NOMO-1 treated with dmso at 0.1 percent for 144 hours (cell line): Measurements from ENCODE around the gene B3GALNT2.
A peak's percentile ranks its signal among the peaks of the same experiment; 100 is the strongest.
"Not testable (repeated sequence)": the region's sequence is repeated elsewhere in the genome, so short reads cannot be mapped to it uniquely, and the experiment has no call there.

Experiments
- DNase-seq: peaks from one replicate; lab custom pipeline; 2025; ENCODE audit not compliant: unreplicated experiment; lab: John Stamatoyannopoulos, UW

Gene B3GALNT2

DNA sequence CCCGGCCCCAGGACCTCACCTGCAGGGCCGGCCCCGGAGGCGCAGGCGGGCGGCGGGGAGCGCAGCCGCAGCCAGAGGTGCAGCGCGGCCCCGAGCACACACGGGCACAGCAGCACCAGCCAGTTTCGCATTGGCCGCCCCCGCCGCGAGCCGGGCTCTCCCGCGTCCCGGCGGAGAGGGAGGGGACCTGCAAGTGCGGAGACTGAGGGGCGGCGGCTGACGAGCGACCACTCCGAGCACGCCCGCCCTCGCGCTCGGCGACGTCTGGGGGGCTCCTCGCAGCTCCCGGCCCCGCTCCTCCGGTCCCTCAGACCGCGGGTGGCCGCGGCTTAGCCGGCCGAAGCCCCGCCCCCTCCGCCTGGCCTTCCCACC lies at the start of gene B3GALNT2:
Gene B3GALNT2 (minus strand): TSS at position 331 of the 372 bp plus-strand sequence. CDS start 200 bp downstream, at position 131.
- DNase-seq: no peak

DNA sequence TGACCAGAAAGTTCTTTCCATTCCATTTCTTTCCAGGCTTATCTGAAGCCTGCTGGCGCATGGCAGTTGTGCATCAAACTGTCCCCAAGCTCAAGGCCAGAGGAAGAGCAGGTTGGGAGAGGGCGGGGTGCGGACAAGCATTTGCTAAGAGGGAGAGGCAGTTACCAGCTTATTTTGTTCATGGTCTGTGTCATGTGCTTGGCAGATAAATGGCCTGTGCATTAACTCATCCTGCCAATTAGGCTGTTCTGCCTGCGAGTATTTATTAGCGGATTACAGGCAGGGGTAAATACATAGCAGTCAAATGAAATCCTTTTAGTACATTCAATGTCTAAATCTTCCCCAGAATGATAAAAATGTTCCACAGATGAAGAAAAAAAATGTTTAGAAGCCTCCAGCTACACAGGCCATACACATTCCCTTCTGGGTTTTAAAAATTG lies 48.9 kb upstream of the B3GALNT2 start:
- DNase-seq: no peak

GRCh38 chr1:235552146-235552716 lies 48.0 kb upstream of the B3GALNT2 start:
- DNase-seq: no peak

DNA sequence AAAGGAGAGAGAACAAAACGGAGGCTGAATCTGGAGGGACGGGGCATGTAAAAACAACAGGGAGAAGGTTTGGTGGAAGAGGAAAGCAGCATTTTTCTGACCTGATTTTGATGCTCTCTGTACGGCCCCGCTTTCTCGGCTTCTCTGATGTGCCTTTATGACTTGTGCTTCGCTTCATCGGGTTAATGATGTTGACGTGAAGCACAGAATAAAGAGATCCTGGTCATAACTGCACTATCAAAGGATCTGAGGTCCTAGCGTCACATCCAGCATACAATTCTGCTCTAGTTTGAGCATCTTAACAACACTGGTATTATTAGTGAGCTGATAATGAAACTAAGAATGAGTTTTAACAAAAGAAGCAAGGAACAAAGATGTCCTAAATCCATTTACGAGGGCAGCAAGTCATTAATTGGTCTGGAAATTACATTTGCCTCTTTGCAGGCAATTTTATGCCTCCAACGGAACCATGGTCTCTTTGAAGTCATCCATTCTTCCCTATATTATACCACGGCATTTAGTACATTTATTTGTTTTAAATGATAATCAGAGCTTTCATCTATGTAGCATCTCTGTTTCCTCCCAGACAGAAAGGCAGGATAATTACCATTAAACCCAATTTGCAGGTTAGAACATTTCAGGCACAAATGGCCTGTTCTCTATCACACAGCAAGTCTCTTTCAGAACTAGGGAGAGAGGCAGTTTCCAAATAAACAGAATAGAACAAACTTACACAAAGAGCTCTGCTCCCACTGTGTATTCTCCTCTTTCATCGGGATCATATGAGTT lies 45.3 kb upstream of the B3GALNT2 start:
- DNase-seq: no peak

DNA sequence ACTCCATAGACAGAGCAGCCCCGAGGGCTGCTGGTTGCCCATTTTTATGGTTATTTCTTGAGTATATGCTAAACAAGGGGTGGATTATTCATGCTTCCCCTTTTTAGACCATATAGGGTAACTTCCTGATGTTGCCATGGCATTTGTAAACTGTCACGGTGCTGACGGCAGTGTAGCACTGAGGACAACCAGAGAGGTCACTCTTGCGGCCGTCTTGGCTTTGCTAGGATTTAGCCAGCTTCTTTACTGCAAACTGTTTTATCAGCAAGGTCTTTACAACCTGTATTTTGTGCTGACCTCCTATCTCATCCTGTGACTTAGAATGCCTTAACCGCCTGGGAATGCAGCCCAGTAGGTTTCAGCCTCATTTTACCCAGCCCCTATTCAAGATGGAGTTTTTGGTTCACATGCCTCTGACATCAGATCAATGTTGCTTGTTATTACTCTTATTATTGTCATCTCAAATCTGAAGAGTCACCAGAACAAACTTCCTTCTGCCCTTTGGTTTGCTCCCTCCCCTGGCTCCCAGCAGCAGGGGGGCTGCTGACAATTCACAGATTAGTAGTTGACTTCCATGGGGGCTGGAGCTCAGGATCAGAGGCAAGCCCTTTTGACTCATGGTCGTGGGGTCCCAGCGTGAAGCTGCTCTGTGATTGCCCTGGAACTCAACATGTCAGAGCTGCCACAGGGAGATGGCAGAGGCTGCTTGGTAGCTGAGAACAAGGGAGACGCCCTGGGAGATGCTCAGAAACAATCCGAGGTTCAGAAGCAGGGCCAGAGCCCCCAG lies 42.3 kb upstream of the B3GALNT2 start:
- DNase-seq: peak; percentile 38

DNA sequence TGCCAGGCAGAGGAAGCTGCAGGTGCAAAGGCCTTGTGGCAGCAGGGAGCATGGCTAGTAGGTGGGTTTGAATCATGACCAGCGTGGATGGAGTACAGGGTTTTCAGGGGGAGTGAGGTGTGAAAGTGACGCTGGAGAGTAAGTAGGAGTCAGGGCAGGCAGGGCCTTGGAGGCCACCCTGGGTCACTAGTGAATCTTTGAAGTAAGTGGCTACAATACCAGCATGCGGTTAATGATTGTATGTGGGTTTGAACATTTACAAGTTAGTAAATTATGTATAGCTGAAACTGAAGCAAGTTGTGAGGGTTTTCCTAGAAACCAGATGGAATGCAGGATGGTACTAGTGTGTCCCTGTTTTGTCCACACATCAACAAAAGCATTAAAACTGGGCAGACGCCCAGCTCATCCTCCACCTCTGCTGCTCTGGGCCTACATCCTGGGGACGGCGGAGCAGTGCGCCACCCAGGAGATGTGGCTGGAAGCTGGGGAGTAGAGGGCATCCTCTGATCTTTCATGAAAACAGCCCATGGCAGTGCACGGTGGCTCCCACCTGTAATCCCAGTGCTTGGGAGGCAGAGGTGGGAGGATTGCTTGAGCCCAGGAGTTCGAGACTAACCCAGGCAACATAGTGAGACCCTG lies 41.2 kb upstream of the B3GALNT2 start:
- no peak for DNase-seq

DNA sequence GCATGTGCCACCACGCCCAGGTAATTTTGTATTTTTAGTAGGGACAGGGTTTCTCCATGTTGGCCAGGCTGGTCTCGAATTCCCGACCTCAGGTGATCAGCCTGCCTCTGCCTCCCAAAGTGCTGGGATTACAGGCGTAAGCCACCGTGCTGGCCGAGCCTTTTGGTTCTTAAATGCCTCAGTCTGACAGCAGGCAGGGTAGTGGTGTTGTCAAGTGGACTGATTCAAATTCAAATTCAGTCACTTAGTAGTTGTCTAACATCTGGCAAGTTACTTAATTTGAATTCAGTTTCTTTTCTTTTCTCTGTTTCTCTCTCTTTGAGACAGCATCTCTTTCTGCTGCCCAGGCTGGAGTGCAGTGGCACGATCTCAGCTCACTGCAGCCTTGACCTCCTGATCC lies 38.6 kb upstream of the B3GALNT2 start:
- DNase-seq: not testable (repeated sequence)

DNA sequence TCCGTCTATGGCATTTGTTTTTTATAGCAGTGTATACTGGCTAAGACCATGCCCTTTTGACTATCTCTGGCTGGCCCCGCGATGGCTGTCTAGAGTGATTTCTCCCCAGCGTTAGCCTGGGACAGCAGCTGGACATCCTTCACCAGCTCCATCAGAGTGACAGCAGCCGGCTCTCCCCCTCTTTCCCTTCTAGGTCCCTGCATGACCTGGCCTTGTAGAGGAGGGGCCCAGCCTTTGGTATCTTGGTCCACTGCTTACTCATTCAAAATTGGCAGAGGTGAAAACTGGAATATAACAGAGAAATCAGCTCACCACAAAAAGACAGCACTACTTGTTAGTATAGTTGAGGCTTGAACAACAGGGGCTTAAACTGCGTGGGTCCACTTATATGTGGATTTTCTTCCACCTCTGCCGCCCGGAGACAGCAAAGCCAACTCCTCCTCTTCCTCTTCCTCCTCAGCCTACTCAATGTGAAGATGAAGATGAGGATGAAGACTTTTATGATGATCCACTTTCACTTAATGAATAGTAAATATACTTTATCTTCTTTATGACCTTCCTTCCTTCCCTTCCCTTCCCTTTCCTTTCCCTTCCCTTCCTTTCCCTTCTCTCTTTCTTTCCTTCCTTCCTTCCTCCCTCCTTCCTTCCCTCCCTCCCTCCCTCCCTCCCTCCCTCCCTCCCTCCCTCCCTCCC lies 29.4 kb upstream of the B3GALNT2 start:
- no peak for DNase-seq

DNA sequence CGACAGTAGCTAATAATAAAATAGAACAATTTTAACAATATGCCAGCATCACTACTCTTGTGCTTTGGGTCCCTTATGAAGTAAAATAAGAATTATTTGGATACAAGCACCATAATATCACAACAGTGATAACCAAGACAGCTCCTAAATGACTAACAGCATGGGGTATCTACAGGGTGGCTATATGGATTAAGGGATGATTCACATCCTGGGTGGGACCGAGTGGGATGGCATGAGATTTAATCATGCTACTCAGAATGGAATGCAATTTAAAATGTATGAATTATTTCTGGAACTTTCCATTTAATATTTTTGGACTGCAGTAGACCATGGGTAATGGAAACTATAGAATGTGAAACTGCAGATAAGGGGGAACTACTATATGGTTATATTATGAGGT lies 28.1 kb upstream of the B3GALNT2 start:
- no peak for DNase-seq

DNA sequence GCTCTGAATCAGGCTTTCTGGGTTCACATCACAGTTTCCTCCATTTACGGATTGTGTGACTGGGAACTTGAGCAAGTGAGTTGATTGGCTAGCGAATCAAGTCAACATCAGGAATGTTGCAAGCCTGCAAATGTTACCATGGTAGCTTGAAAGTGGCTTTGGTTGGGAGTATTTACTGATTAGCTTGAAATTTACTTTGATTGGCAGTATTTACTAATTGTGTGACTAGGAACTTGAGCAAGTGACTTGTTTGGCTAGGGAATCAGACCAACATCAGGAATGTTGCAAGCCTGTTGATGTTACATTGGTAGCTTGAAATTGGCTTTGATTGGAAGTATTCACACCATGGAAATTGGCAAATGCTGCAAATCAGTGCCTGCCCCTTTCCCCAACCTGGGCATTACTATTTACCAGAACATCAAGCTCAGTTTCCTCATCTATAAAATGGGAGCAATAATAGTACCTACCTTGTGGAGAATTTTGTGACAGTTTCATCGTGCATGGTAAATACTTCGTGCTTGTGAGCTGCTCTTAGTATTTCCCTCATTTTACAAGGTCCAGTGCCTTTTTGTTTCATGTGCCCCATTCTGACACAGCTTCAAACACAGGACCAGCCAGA lies 23.1 kb upstream of the B3GALNT2 start:
- DNase-seq: no peak

- no peak for DNase-seq
Observed at GRCh38 chr1:235525314-235525713, 21.1 kb upstream of the B3GALNT2 start.

- no peak for DNase-seq
Observed at GRCh38 chr1:235516862-235517446, 12.7 kb upstream of the B3GALNT2 start.

- no peak for DNase-seq
Observed at GRCh38 chr1:235515844-235516512, 11.7 kb upstream of the B3GALNT2 start.

- peak; percentile 14 for DNase-seq
Observed at GRCh38 chr1:235513495-235514366, 9.5 kb upstream of the B3GALNT2 start.

DNA sequence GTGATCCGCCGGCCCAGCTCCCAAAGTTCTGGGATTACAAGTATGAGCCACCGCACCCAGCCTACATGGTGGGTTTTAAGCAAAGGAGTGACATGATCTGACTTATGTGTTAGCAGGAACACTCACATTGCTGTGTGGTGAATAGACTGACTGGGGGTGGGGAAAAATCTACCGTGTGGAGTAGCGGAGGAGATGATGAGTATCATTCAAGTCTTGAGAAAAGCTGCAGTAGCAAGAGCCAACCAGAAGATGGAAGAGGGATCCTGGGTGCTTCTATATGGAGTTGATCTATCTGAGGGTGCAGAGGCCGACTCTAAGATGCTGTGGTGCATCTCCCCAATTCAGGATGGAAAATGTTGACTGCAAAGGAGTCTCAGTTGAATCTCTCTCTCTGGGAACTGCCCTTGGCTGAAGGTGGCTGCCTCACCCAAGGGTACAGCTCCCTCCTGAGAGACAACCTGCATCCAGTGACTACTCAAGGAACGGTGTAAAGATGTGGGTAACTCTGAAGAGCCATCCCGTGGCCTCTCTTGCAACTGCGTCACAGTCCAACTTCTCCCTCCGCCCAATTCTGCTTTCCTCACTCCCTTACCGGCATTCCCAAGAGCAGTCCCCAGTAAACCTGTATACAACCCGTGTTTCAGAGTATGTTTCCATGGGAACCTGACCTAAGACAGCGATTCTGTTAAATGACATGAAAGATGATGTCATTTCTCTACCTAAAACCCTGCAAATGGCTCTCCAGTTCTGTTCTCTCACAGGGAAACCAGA lies 7.4 kb upstream of the B3GALNT2 start:
- no peak for DNase-seq

DNA sequence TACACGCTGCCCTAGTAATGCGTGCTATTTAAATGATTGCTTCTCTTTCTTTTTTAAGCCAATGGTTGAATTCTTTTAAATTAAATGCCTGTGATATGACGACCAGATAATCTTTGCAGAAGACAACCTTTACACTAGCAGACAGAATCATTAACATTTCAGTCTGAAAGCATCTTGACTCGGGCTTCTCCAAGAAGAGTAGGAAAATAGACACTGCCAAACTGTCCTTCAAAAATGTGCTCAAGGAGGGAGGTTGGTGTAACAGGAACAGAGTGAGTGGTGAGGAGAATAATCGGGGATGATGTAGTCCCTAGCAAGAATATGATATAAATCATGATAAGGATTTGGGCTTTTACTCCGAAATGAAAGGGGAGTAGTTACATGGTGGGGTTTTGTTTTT lies 6.6 kb upstream of the B3GALNT2 start:
- DNase-seq: no peak

DNA sequence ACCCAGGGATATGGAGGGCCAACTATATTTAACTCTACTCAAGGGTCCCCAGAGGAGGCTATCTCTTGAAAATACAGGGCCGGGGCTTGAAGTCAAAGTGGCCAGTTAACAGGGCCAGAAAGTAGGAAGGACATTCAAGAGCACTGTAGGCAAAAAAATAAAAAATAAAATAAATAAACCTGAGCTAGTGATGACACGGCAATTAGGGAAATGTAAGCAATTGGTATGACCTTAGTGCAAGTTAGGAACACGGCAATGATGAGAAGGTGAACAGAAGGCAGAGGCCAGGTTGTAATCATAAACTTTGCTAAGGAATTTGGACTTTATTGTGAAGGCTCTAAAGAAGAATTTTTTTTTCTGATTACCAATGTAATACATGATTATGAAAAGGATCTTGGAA lies 3.4 kb upstream of the B3GALNT2 start:
- no peak for DNase-seq
